HG03571 (cell line): ENCODE results near the gene ECEL1.

ENCODE experiments used
- ATAC-seq: cut with Tn5 transposase; IDR thresholded peaks from one replicate; pipeline ENCODE4 v1.9.1; 2021; ENCODE audit not compliant: unreplicated experiment

ECEL1 gene

DNA sequence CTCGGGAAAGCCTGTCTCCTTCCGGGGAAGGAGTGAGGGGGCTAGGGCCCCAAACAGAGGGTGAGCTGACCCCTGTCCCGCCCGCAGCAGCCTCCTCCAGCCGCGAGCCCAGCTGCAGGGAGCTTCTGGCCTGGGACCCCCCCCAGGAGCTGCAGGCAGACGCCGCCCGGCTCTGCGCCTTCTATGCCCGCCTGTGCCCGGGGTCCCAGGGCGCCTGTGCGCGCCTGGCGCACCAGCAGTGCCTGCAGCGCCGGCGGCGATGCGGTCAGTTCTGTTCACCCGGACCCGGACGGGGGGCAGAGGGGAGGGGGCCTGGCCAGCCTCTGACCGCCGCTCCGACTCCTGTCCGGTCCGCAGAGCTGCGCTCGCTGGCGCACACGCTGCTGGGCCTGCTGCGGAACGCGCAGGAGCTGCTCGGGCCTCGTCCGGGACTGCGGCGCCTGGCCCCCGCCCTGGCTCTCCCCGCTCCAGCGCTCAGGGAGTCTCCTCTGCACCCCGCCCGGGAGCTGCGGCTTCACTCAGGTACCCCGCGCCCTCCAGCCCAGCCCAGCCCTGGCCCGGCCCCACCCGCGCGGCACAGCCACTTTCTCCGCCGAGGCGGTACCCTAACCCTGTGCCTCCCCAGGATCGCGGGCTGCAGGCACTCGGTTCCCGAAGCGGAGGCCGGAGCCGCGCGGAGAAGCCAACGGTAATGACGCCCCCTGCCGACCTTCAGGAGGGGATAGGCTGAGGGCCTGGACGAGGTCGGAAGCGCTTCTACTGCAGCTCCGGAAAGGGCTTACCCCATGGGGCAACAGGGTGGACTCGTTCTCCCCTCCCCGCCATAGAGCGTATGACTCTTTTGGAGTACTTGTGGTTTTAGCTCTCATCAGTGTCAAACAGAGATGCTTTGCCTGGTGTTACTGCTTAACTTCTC, 36.3 kb upstream of the ECEL1 start:
- ATAC-seq = no peak

DNA sequence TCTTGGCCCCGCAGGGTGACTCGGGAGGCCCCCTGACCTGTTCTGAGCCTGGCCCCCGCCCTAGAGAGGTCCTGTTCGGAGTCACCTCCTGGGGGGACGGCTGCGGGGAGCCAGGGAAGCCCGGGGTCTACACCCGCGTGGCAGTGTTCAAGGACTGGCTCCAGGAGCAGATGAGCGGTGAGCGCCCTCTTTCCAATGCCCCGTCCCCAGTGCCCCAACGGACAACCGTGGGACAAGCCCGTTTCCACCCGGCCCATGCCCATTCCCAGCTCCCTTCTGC, 35.7 kb upstream of the ECEL1 start:
- no peak for ATAC-seq

DNA sequence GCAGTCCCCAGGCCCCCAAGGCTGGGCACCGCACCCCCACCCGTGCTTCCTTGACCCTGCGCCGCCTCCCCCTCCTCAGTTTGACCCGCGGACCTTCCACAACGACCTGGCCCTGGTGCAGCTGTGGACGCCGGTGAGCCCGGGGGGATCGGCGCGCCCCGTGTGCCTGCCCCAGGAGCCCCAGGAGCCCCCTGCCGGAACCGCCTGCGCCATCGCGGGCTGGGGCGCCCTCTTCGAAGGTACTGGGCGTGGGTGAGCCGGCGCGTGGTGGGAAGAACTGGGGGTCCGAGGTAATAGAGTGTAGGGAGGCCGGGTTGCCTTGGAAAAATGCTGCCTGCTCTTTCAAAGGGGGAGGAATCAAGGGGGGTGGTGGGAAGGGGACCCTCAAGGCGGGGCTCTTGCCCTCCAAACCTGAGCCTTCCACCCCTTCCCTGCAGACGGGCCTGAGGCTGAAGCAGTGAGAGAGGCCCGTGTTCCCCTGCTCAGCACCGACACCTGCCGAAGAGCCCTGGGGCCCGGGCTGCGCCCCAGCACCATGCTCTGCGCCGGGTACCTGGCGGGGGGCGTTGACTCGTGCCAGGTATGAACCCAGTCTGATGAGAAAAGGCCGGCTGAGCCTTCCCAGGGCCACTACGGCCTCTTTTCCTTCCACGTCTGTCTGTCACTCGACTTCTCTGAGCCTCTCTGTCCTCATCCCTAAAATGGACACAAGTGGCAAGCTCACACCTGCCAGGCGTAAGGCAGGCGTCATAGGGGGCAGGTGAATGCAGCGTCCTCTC, 35.2 kb upstream of the ECEL1 start:
- no peak for ATAC-seq

DNA sequence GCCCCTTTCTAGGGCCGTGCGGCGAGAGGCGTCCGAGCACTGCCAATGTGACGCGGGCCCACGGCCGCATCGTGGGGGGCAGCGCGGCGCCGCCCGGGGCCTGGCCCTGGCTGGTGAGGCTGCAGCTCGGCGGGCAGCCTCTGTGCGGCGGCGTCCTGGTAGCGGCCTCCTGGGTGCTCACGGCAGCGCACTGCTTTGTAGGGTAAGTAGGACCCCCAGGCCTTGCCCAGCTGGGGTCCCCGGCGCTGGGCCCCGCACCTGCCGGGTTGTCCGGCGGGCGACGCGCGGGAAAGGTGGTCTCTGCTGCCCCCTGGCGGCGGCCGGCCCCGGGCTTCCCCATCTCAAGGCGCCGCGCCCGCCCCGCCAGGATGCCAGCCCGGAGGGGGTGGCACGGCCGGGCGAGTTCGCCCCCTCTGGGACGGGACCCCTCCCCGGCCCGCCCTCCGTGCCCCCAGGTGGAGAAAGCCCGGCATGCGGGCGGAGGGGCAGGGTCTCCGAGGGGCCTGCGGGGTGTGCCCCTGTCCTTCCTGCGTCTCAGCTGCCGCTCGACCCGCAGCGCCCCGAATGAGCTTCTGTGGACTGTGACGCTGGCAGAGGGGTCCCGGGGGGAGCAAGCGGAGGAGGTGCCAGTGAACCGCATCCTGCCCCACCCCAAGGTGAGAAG, 34.5 kb upstream of the ECEL1 start:
- no peak for ATAC-seq

DNA sequence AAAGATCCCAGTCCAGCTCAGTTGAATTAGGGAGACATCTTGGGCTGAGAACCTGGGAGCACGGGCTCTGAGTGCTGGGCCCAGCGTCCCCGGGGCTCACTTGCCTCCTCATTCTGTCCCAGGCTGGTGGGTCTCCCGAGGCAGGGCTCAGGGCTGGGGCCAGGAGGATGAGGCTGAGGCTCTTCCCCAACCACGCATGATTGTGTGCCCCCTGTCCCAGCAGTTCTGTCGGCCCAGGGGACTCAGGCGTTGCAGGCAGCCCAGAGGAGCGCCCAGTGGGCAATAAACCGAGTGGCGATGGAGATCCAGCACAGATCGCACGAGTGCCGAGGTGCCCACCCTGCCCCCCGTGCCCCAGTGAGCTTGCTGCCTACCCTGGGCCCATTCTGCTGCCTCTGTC, 33.5 kb upstream of the ECEL1 start:
- no peak for ATAC-seq

DNA sequence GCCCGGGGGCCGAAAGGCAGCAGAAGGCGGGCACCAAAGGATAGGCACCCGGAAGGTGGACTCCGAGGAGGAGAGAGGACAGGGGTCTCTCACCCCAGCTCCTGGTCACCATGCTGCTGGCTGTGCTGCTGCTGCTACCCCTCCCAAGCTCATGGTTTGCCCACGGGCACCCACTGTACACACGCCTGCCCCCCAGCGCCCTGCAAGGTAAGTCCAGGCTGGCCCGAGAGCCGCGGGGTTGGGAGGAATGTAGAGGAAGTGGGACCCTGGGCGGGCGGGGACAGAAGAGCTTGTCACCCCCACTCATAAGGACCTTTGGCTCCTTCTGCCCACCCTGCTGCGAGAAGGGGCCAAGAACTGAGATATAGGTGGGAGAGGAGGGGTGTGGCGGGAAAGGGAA, 32.9 kb upstream of the ECEL1 start:
- ATAC-seq = no peak

DNA sequence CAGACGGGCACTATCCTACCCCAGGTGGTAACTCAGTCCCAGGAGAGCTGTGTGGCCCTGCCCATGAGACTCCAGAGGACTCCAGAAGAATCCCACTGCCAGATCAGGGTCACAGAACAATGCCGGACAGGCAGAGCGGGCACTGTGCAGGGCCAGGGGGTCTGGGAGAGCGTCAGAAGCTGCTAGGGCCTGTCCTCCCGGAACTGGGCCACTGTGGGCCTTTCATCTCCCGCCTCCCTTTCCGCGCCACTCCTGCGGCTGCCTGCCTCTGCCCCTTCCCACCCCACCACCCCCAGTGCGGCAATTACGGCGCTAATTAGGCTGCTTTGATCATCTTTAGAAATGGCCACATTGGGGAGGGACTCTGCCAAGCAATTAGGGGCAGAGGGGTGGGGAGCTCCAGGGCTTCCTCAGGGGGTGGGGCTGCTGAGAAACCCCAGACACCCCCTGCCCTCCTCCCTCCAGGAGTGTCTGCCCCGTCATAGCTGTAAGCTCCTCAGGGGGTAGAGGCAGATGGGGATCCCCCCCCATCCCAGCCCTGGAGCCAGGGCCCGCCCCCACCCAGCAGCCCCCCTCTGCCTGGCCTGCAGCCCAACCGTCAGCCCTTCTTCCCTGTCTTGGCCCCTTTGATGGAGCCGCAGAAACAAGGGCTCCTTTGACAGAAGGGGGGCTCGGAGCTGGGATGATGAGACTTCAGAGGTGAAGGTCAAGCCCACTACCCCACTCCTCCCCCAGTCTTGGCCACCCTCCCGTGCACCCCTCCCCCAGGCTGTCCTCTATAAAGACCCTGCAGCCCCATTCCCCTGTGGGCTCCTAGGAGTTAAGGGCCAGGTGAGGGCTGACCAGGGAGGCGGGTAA, 32.2 kb upstream of the ECEL1 start, which contains the start of gene PRSS56:
PRSS56 (plus strand) TSS at position 808 of the 858 bp plus-strand sequence. CDS start 211 bp downstream, outside the sequence.
- ATAC-seq = no peak

DNA sequence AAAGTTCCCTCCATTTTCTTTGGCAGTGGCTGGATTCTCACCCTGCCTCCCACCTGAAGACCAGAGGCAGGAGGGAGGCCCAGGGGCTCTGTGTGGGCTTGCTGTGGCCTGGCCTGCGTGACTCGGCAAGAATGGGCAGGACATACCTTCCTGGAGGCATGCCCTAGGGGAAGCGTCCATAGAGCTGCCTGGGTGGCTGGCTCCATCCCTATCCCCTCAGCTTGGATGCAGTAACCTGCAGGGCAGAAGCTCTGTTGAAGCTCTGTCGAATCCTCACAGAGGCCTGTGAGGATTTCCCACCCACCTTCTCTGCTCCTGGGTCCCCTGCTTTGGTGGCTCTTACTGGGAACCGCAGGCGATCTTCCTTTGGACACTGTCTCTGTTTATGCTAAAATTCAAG, 31.2 kb upstream of the ECEL1 start:
- no peak for ATAC-seq

DNA sequence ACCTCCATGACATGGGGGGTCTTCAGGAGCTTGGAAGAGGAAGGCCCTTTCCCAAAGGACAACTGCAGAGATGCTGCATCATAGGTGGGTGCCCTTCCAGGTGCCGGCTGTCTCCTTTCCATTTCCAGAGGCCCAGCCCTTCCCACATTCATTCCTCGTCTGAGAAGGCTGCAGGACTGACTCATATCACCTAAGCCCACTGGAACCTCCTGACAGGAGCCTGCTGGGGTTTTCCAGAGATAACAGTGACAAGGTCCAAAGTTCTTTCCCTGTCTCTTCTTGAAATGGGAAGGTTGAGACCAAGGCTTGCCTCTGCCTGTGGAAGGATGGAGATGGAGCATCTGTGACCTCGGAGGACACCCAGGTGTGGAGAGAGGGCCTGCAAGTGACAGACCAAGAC, 28.9 kb upstream of the ECEL1 start:
- no peak for ATAC-seq

DNA sequence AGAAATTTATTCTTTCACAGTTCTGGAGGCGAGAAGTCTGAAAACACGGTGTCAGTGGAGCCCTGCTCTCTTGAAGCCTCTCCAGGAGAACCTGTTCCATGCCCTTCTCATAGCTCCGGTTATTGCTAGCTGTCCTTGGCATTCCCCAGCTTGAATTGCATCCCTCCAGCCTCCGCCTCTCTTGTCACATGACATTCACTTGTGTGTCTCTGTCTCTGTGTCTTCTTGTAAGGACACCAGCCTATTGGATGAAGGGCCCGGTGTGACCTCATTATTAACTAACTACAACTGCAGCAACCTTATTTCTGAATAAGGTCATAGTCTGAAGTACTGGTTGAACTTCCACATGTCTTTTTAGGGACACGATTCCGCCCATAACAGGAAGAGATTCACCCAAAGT, 28.0 kb upstream of the ECEL1 start:
- ATAC-seq = no peak

DNA sequence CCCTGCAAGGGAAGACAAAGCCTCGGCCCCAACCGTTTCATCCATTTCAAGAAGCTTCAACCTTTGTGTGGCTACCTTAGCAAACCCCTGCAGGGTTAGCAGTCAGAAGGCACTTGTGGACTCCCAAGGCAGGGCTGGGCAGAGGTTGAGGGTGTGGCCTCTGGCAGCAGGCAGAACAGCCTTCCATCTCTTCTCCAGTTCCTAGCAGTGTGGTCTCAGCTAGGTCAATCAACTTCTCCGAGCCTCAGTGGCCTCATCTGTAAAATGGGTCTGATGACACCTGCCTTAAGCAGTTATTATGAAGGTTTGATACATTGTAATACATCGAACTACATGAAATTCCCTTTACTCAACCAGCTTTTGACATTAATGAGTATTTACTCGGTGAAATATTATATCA, 25.7 kb upstream of the ECEL1 start:
- no peak for ATAC-seq

DNA sequence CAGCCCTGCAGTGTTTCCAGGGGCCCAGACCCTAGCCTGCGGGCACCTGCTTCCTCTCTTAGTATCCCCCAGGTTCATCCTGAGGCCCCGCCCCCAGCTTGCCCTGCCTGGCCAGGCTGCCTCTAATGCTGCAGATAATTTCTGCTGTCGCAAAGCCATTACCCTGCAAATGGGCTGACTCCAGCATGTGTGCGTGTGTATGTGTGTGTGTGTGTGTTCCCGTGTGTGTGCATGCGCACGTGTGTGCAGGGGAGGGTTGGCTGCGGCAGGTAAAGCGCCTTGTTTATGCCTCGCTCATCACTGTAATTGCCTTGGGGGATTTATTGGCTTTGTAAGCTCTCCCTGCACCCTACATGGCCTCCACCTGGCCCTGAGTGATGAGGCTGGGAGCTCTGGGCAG, 25.0 kb upstream of the ECEL1 start:
- no peak for ATAC-seq

DNA sequence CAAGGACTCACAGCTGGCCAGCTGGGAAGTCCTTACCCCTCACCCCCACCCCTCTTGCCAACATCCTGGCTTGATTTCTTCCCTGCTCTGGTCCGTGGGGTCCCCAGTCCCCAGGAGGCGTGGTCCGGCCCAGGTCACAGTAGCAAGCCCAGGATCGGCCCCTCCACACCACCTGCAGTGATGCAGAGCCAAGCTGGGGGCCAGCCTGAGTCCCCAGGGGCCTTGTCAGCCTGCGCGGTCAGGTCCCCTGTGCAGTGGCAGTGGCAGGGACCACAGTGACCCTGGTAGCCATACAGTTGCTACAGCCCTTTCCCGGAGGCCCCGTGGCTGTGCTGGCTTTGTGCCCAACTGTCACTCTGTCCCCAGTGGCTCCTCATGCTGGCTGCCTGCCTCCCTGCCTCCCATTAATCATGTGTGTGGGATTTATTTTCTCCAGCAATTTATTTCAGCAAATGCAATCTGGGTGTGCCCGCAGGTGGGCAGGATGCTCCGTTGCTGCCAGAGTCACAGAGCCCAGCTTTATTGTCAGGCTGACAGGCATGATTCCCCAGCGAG, 23.8 kb upstream of the ECEL1 start:
- no peak for ATAC-seq

DNA sequence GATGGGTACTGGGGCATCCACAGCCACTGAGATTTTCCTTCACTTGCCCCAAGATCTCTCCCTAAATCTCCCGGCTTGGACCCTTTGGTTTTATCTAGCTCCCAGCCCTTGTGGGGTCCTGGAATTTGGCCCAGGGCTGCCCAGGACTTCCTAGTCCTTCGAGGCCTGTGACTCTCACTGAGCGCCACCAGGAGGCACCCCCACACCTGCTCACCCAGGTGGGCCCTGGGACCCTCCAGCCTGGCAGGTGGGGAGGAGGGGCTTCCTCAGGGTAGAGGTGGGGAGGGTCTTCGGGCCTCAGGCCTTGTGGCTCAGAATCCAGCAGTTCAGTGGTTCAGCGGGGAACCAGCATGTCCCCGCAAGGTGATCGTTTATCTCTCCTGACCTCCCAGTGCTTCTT, 20.6 kb upstream of the ECEL1 start:
- ATAC-seq = no peak

DNA sequence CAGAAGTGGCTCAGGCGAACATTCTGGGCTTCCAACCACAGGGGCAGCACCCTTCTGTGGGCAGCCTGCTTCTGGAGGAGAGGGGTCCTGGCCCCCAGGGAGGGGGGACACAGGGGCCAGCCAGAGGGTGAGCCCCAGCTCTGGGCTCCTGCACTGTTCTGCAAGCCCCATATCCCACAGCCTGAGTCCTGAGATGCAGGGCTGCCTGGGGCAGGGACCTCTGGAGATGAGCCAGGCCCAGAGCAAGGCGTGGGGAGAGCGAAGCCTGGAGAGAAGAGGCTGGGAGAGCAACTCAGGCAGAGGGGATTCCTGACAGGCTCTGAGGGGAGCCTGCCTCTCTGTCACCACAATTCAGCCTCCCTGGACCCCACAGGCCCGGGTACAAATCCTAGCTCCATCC, 19.1 kb upstream of the ECEL1 start:
- no peak for ATAC-seq

DNA sequence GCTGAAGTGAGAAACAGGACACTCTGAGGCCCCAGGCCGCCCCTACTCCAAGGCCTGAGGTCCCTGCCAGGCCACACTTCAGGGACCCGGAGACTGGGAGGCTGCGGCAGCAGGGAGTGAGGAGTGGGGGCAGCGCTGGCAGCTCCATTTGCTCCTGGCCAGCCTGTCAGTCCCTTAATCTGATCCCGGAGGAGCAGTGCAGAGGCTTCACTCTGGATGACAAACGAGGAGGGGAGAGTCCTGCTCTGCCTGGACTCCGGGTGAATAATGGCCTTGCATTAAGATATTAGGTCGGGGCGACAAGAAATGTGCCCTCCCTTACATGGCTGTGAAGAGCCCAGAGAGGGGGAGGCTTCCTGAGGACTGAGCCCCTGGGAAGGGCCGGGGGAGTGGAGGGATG, 18.2 kb upstream of the ECEL1 start:
- no peak for ATAC-seq

DNA sequence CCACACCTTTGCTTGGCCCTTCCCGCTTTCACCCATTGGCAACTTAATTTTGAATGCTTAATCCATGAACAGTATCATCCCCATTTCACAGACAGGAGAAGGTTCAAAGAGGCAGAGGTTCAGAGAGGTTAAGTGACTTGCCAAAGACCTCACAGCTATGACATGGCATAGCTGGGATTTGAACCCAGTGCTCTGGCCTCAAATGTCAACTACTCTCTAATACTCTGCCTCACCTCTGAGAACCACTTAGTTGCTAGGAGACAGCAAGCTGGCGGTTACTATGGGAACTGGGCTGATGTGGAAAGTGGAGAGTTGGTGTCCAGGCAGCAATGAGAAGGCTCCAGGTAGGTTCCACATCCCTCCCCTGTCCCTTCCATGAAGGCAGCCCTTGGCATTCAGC, 16.8 kb upstream of the ECEL1 start:
- ATAC-seq = no peak

DNA sequence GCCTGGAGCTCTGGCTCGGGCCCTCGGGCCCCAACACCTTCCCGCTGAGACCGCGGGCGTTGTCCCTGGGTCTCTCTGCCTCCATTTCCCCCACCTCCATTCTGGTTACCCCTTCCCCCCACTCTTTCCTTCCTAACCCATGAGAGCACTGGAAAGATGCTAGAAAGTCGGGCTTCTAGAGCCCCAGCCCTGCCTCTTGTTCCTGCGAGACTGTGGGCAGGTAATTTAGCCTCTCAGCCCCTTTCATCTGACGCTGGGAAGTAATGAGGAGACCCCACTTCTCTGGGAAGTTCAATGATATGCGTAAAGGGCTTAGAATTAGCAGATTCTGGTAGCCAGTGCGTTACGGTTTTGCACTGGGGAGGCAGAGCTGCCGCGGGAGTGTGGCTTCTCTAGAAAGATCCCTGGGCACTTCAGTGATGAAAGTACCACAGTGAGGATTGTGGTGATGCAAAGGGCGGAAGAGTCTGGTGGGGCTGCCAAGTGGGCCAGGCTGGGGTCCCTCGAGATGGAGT, 16.2 kb upstream of the ECEL1 start:
- ATAC-seq = no peak

DNA sequence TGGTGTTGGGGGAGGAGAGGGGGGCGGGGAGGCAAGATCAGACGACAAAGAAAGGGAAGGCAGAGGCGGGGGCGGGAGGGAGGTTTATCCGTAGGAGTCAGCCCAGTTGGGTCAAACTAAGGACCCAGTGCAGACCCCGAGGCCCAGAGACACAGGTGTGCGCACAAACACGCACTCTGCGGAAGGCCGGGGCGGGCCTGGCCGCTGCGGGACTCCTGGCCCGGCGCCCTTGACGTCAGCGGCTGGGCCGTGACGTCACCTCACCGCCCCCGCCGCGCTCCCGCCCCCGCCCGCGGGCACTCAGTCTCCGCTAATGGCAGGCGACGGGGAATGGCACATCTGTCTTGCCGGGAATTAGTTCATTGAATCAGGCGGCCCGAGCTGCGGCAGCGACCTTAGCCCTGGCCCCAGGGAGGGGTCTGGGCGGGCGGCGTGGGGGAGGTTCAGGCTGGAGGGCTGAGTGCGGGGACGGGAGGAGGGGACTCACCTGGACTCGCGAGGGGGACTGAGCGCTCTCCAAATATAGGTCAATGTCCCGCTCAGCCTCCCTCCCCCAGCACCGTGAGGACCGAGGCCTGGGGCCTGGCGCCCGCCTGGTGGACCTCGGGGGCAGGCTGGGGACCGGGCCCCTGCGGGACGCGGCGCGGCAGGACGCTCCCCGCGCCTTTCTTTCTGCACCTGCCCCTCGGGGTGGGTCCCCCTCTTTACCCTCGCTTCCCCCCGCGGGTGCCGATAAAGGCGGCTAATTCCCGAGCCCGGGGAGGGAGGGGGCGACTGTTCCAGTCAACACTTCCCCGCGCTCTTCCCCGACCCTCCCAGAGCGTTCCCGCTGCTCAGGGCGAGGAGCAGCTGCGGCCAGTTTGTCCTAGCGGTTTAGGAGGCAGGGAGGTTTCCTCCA, 15.5 kb upstream of the ECEL1 start:
- ATAC-seq = no peak
